Superior temporal gyrus (tissue), 1 donor: ENCODE measurements around the gene POU6F2.
"Not testable (repeated sequence)": the region's sequence is repeated elsewhere in the genome, so short reads cannot be mapped to it uniquely, and the experiment has no call there.

Experiments used
- DNase-seq: peaks from one replicate; pipeline ENCODE4 v3.0.0-alpha.2; 2016; ENCODE audit errors: extremely low spot score

Gene POU6F2

DNA sequence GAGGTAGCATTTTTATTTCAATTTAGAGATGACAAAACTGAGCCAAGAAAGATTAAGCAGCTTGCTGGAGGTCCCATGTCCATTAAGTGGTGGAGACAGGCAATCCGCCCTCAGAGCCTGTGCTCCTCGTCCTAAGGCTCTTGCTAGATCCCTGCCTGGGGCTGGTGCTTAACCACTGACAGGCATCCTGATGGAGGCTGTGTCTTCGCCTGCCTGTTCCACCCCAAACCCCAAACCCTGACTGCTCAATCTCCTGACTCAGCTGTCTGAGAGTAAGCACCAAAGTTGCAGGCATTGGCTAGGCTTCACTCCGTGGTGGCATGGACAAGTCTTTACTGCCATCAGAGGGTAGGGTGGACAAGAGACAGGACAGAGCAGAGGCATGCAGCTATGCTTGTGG lies 209.4 kb downstream of the POU6F2 start:
- no peak for DNase-seq

GRCh38 chr7:39192476-39192875 lies 214.8 kb downstream of the POU6F2 start:
- no peak for DNase-seq

GRCh38 chr7:39194388-39194787 lies 216.7 kb downstream of the POU6F2 start:
- not testable (repeated sequence) for DNase-seq

DNA sequence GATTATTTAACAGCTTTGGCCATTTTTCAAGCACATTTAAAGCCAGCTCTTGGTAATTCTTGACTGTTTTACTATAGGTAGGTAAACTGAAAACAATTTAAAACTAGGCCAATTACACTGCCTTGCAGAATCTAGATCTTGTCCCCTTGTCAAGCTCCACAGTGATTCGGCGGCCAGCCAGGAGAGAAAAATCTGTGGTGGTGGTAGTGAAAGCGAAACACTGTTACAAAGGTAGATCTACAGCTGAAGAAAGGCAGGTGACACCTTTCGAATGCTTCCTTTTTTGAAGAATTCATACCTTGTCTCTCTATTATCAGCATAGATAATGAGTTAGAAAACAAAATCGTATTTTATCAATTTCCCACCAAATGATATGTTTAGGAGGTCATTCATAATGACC lies 218.3 kb downstream of the POU6F2 start:
- DNase-seq: no peak

GRCh38 chr7:39197831-39198230 lies 220.1 kb downstream of the POU6F2 start:
- no peak for DNase-seq

DNA sequence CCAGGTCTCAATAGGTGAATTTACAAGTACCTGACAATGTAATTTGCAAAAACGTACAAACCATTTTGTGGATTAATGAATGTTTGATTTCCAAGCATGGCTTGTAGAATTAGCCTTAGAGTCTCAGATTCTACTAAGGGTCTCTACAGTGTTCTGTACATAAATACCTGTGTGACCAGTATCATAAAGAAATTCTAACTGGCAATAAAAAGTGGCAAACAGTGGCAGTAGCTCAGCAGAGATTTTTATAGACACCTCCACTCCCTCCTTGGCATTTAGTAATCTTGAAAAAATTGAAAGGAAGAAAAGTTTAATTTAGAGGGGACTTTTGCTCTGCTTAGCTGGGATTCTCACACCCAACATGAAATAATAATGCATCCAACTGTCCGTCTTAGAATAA lies 220.8 kb downstream of the POU6F2 start:
- no peak for DNase-seq

DNA sequence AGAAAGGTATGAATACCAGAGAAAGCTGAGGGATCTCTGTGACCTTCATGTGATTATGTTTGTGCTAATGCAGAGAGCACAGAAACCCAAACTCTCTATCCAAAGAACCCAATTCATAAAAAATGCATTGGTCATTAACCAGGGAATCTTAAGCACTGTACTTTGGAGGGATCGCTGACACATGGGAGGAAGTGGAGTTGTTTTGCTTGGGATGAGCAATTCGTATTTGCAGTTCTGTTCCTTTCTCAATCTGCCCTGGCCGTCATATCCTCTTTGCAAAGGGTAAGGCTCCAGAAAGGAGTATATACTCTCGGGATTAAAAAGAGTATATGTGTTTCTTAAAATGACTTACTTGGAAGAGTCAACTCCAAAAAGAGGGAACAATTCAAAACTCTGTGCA lies 221.3 kb downstream of the POU6F2 start:
- DNase-seq: no peak

DNA sequence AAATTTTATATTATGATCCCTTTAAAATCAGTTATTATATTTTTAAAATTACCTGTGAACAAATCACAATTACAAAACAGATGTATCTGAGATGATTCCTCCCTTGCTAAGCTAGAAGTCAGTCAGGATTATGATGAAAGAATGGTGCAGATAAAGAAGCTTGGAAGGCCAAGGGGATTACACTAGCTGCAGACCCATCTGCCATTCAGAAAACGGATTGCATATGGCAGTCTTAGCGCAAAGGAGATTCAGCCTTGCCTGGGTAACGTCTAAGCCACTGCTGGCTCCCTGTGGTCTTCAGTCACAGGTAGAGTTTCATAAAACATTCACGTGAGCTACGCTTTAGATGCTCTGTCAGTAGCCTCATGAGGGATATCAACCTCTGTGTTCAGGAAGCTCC lies 222.2 kb downstream of the POU6F2 start:
- DNase-seq: no peak

DNA sequence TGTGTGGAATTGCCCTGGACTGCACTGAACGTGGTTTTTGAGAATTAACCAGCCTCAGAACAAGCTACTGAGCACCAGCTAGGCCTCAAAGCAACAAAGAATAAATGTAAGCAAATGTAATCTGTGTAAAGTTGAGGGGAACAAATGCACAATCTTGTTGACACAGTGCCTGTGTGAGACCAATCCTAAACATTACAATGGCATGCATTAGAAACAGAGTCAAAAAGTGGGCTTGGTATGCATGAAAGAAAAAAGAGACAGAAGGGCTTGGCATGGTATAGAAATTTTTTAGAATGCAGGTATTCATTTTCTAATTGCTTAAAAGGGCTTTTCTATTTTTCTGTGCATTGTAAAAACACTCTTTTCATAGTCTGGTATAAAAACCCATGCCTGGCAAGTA lies 224.3 kb downstream of the POU6F2 start:
- no peak for DNase-seq

GRCh38 chr7:39210362-39210761 lies 232.7 kb downstream of the POU6F2 start:
- DNase-seq: no peak

- DNase-seq: no peak
Observed at GRCh38 chr7:39211581-39211980, 233.9 kb downstream of the POU6F2 start.

- DNase-seq: no peak
Observed at GRCh38 chr7:39212876-39213275, 235.2 kb downstream of the POU6F2 start.

- no peak for DNase-seq
Observed at GRCh38 chr7:39217783-39218182, 240.1 kb downstream of the POU6F2 start.

- no peak for DNase-seq
Observed at GRCh38 chr7:39219869-39220268, 242.2 kb downstream of the POU6F2 start.

DNA sequence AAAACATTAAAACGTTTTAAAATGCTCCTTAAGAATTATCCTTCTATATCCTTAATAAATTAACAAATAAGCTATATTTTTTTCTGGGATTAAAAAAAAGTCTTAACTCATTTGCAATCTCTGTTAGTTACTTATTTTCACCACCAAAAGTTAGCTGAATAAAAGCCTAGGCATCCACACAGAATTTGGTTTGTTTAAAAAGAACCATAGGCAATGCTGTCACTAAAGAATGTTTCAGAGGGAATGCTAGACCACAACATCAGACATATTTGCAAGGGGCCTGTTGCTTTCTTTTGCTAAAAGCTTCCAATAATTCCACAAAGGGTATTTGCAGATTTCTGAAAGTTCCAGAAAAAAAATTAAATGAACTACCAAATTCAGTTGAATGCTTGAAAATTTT lies 244.2 kb downstream of the POU6F2 start:
- no peak for DNase-seq

DNA sequence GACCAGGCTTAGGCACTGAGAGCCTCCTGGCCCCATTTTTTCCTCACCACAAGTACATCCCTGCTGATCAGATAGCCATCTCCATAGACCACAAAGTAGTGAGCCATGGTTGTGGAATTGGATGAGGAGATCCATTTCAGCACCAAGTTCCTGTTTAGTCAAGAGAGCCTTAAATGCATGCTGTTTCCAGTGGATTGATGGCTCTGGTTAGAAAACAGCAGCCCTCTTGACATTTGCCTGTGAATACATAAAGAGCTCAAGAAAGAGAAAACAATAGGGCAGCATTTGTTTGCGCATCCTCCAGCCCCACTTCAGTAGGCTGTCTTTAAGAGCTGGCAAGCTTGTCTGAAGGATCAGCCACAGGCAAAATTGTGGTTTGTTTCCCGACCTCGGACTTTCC lies 251.2 kb downstream of the POU6F2 start:
- no peak for DNase-seq

- DNase-seq: no peak
Observed at GRCh38 chr7:39233851-39234529, 256.3 kb downstream of the POU6F2 start.

DNA sequence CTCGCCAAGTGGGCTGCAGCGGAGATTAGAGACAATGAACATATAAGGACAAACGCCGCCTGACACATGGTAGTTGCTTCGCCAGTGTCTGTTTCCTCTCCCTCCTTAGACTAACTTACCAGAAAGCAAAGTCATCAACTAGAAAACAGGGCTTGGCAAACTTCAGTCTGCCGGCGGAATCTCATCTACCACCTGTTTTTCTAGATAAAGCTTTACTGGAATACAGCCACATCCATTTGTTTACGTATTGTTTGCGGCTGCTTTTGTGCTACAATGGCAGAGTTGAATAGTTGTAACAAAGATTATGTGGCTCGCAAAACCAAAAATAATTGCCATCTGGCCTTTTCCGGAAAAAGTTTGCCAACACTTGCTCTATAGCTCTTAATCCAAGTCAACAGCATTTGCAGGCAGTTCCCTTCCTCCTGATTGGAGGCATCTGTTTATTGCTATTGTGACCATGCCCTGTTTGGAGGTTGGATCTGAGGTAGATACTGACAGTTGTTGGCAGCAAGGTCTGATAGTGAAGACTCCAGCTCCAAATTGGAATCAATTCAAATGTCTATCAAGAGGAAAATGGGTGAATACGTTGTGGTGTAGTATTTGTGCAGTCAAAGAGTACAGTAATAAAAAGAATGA lies 260.6 kb downstream of the POU6F2 start:
- DNase-seq: no peak

- DNase-seq: no peak
Observed at GRCh38 chr7:39240864-39241263, 263.2 kb downstream of the POU6F2 start.

DNA sequence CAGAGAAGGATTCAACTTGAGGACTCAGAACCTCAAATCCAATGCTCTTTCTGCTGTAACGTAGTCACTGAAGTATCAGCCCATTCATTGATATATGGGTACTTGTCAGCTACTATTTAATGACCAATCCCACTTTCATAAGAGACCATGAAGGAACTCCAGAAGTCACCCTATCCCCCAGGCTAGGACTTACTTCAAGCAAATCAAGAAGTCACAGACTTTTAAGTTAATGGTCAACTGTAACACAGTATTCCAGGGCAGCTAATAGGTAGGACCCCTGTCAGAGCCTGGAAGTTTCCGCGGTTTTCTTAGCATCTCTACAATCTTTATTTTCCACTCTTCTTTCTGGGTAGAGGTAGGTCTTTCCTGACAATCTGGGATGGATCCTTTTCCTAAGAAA lies 269.9 kb downstream of the POU6F2 start:
- no peak for DNase-seq

- no peak for DNase-seq
Observed at GRCh38 chr7:39248041-39248691, 270.5 kb downstream of the POU6F2 start.

GRCh38 chr7:39248692-39249090 lies 271.0 kb downstream of the POU6F2 start:
- no peak for DNase-seq

DNA sequence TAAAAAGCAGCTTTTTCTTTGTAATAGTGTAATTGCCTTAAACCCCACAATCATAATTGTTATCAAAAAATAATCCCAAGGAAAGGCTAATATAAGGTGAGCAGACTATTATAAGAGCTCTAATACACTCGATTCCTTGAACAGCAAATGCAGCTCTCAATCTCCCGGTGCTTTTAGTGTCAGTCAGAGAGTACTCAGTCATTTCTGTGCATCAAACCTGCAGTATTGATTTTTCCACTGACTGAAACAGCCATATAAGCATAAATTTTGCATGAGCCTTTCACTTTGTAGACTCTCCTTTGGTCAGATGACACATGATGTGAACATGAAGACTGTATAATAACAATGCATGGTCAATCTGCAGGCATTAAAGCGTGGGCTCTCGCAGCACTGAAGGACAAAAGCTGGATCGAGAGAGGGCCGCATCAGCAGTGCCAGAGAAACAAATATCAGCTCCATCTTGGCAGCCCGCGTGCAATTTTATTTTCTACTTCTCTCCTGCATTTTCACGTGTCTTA lies 272.0 kb downstream of the POU6F2 start:
- DNase-seq: no peak
